Skeletal muscle satellite cell (primary cell): ENCODE measurements around the gene LHFPL4. TPM values are rescaled to one million over a fixed set of nuclear protein-coding genes. Genes with fewer than 3 reads are reported as not detected.
"Not testable (repeated sequence)": the region's sequence is repeated elsewhere in the genome, so short reads cannot be mapped to it uniquely, and the experiment has no call there.

Experiments used
- H3K27me3 ChIP-seq: 2 replicates; pipeline ENCODE4 v1.7.0; 2013; ENCODE audit warnings: low read length; ENCODE audit not compliant: control insufficient read depth, insufficient read depth
- H3K36me3 ChIP-seq: 2 replicates; pipeline ENCODE4 v1.7.0; 2013; ENCODE audit warnings: mild to moderate bottlenecking, control low read depth, low read length; ENCODE audit not compliant: insufficient read depth
- H3K4me1 ChIP-seq: 2 replicates; pipeline ENCODE4 v1.7.0; 2013; ENCODE audit warnings: low read length; ENCODE audit not compliant: control insufficient read depth, insufficient read depth
- H3K4me2 ChIP-seq: 2 replicates; pipeline ENCODE4 v1.7.0; 2013; ENCODE audit warnings: mild to moderate bottlenecking, low read length
- H3K4me3 ChIP-seq: 2 replicates; pipeline ENCODE4 v1.7.0; 2013; ENCODE audit warnings: low read length
- H3K9ac ChIP-seq: 2 replicates; pipeline ENCODE4 v1.7.0; 2013; ENCODE audit warnings: mild to moderate bottlenecking, low read depth, low read length, moderate library complexity
- H3K9me3 ChIP-seq: replicated peaks from 2 replicates; pipeline ENCODE4 v1.7.0; 2013; ENCODE audit warnings: mild to moderate bottlenecking, control low read depth, low read length
- total RNA-seq: library from RNA; depleted of rRNA; stranded (reverse); fragments of >200 nt; gene quantifications from 2 replicates; pipeline ENCODE4 v1.2.3, GENCODE V29; 2012; rRNA removed

LHFPL4 gene
- total RNA-seq: not detected in 2 replicates

- H3K27me3 ChIP-seq: peaks cover 30% of the 10 kb centered on the region
- H3K4me1 ChIP-seq: no peaks in the 10 kb centered on the region
- H3K4me2 ChIP-seq: no peak within 1 kb of the TSS
- H3K4me3 ChIP-seq: no peak within 1 kb of the TSS
- H3K9me3 ChIP-seq: no peaks in the 10 kb centered on the region
- H3K9ac ChIP-seq: no peak within 1 kb of the TSS
- H3K36me3 ChIP-seq: no peaks in the 10 kb centered on the region
These were observed at the start of gene LHFPL4 for GRCh38 chr3:9553021-9553947. Gene LHFPL4, minus strand, starts transcription at chr3:9553822. Its CDS starts 1,143 bp downstream, at chr3:9552679.

GRCh38 chr3:9602620-9603019 lies 49.0 kb upstream of the LHFPL4 start:
- peaks cover 7% of the 10 kb centered on the region for H3K9me3 ChIP-seq
- H3K4me1 ChIP-seq: no peaks in the 10 kb centered on the region
- H3K4me3 ChIP-seq: no peak overlapping the region
- peaks cover 8% of the 10 kb centered on the region for H3K27me3 ChIP-seq
- no peak overlapping the region for H3K9ac ChIP-seq
- no peak overlapping the region for H3K4me2 ChIP-seq
- H3K36me3 ChIP-seq: no peaks in the 10 kb centered on the region

GRCh38 chr3:9601006-9601581 lies 47.5 kb upstream of the LHFPL4 start:
- H3K36me3 ChIP-seq, H3K9me3 ChIP-seq, H3K27me3 ChIP-seq, H3K4me1 ChIP-seq, H3K9ac ChIP-seq: not testable (repeated sequence)
- H3K4me3 ChIP-seq: peak overlapping the region; percentile 24
- peak overlapping the region; percentile 68 for H3K4me2 ChIP-seq

GRCh38 chr3:9600597-9600996 lies 47.0 kb upstream of the LHFPL4 start:
- H3K9me3 ChIP-seq: peaks cover 7% of the 10 kb centered on the region
- peaks cover 8% of the 10 kb centered on the region for H3K27me3 ChIP-seq
- peak overlapping the region; percentile 68 for H3K4me2 ChIP-seq
- peak overlapping the region; percentile 24 for H3K4me3 ChIP-seq
- H3K36me3 ChIP-seq: no peaks in the 10 kb centered on the region
- no peaks in the 10 kb centered on the region for H3K4me1 ChIP-seq
- H3K9ac ChIP-seq: no peak overlapping the region

- Histone ChIP-seq H3K27me3 (peaks cover 8% of the 10 kb centered on the region), H3K36me3 (no peaks in the 10 kb centered on the region), H3K9me3 (peaks cover 4% of the 10 kb centered on the region), H3K9ac (no peak overlapping the region), H3K4me1 (no peaks in the 10 kb centered on the region), H3K4me3 (no peak overlapping the region), H3K4me2 (no peak overlapping the region)
These were observed 45.3 kb upstream of the LHFPL4 start for GRCh38 chr3:9598783-9599387.

GRCh38 chr3:9595877-9596276 lies 42.3 kb upstream of the LHFPL4 start:
- H3K9ac ChIP-seq: no peak overlapping the region
- H3K4me1 ChIP-seq: no peaks in the 10 kb centered on the region
- H3K4me3 ChIP-seq: no peak overlapping the region
- peaks cover 4% of the 10 kb centered on the region for H3K9me3 ChIP-seq
- H3K27me3 ChIP-seq: peaks cover 7% of the 10 kb centered on the region
- no peak overlapping the region for H3K4me2 ChIP-seq
- H3K36me3 ChIP-seq: no peaks in the 10 kb centered on the region

GRCh38 chr3:9591781-9592180 lies 38.2 kb upstream of the LHFPL4 start:
- H3K9me3 ChIP-seq, H3K4me3 ChIP-seq, H3K4me2 ChIP-seq, H3K36me3 ChIP-seq, H3K9ac ChIP-seq, H3K27me3 ChIP-seq, H3K4me1 ChIP-seq: not testable (repeated sequence)

GRCh38 chr3:9590282-9590791 lies 36.7 kb upstream of the LHFPL4 start:
- H3K4me3 ChIP-seq: no peak overlapping the region
- no peaks in the 10 kb centered on the region for H3K4me1 ChIP-seq
- no peaks in the 10 kb centered on the region for H3K27me3 ChIP-seq
- H3K4me2 ChIP-seq: no peak overlapping the region
- no peaks in the 10 kb centered on the region for H3K9me3 ChIP-seq
- H3K9ac ChIP-seq: no peak overlapping the region
- H3K36me3 ChIP-seq: no peaks in the 10 kb centered on the region

- Histone ChIP-seq H3K9me3 (no peaks in the 10 kb centered on the region), H3K4me3 (no peak overlapping the region), H3K4me1 (no peaks in the 10 kb centered on the region), H3K4me2 (no peak overlapping the region), H3K9ac (no peak overlapping the region), H3K27me3 (peaks cover 2% of the 10 kb centered on the region), H3K36me3 (no peaks in the 10 kb centered on the region)
These were observed 30.2 kb upstream of the LHFPL4 start for GRCh38 chr3:9583792-9584191.

- H3K4me3 ChIP-seq: no peak overlapping the region
- no peaks in the 10 kb centered on the region for H3K4me1 ChIP-seq
- no peak overlapping the region for H3K4me2 ChIP-seq
- H3K27me3 ChIP-seq: peaks cover 2% of the 10 kb centered on the region
- H3K36me3 ChIP-seq: no peaks in the 10 kb centered on the region
- no peaks in the 10 kb centered on the region for H3K9me3 ChIP-seq
- H3K9ac ChIP-seq: no peak overlapping the region
These were observed 29.7 kb upstream of the LHFPL4 start for GRCh38 chr3:9583371-9583770.

- Histone ChIP-seq H3K9me3 (no peaks in the 10 kb centered on the region), H3K4me1 (no peaks in the 10 kb centered on the region), H3K36me3 (no peaks in the 10 kb centered on the region), H3K4me3 (no peak overlapping the region), H3K9ac (no peak overlapping the region), H3K27me3 (peaks cover 2% of the 10 kb centered on the region), H3K4me2 (no peak overlapping the region)
These were observed 28.7 kb upstream of the LHFPL4 start for GRCh38 chr3:9582332-9582731.
